Measurements from ENCODE around the gene BPIFB6. TPM values are rescaled to one million over a fixed set of nuclear protein-coding genes. Genes with fewer than 3 reads are reported as not detected.

BPIFB6 gene
- polyA plus RNA-seq, 2 of the 4 experiments (the other 2 are of a cell fraction): not detected

DNA sequence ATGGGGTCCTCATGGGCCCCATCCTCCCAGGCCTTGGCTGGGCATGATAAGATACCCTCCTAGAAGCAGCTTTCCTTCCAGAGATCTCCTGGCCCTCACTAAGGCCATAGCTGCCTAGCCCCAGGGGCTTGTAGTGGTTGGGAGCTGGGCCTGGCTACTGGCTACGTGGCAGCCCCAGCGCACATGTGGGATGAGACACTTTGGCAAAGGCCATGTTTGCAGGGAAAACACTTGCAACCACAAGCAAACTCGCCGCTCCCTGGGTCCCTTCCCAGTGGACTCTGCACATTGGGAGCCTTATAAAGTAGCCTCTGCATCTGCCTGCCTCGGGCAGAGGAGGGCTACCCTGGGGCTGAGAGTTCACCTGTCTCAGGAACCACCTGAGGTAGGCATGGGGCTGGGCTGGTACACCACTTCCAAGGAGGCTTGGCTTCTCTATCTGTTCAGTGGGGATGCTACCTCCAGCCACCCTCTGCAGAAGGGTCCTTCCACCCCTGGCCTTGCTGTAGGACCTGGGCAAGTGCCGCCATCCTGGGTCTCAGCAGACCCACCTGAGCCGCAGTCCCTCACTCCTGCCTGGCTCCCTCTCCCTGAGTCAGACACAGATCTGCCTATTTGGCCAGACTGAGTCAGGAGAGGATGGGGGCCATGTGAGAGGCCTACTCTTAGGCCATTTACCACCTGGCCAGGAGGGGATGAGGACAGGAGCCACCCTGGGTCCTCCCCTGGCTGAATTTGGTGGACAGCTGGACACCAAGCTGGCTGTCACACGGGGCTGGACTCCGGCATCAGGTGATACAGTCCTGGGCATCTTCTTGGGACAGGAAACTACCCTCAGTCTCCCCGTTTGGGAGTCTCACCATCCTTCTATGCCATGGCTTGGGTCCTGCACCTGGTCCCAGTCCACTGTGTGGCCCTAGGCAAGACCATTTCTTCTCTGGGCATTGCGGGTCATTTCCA lies 23.8 kb upstream of the BPIFB6 start, which contains the start of gene BPIFB2:
Gene BPIFB2 (plus strand): TSS at position 329 of the 960 bp plus-strand sequence. CDS start 871 bp downstream, outside the sequence.
- DNase-seq (ENCODE audit: low read depth in 1 of 2, low spot score in 1 of 2) (no peak), ATAC-seq (no peak)

DNA sequence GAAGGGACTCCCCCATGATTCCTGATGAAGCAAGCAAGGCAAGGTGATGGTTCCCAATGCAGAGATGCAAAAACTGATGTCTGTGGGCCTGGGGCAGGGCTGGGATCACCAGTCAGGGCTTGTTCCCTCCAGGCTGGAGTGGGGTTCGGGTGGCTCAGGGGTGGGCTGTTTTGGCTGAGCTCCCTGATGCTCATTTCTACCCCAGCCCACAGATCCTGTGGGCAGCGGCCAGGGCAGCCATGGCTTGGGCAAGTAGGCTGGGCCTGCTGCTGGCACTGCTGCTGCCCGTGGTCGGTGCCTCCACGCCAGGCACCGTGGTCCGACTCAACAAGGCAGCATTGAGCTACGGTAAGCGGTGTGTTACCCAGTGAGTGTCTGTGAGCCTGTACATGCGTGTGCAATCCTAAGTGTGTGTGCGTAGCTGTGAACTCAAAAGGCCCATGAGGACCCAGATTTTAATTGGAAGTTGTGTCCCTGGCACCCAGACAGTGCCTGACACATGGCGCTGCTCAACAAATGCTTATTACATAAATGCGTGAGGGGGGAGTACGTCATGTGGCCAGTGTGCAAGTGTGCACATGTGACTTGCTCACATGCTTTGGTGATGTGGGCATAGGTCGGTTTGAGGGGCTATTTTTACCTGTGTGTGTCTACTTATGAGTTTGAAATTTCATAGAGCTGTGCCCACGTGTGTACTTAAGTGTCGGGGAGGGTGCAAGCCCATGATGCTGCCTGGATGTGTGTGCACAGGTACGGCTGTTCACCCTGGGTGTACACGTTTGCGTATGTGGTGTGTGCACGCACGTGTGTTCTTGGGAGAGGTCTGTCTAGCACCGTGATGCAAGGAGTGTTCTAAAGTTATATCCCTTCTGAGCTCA lies 22.9 kb upstream of the BPIFB6 start:
- H3K4me1 ChIP-seq: 0 out of 3 replicates have a peak, but pooled peaks cover 3% of the 10 kb centered on the region
- DNase-seq (ENCODE audit: low read depth in 1 of 2, low spot score in 1 of 2): no peak
- H3K4me2 ChIP-seq: no peak overlapping the region
- ChIA-PET POLR2A (no interaction called here), CTCF (no interaction called here)
- H3K27ac ChIP-seq: no peak overlapping the region
- TF ChIP-seq TP53 (CRISPR knock-in tag; IDR thresholded peaks at IDR 0.05) (no peak), ZFP36 (IDR thresholded peaks at IDR 0.05; ENCODE audit: borderline replicate concordance, partially characterized antibody) (no peak), SMC3 (IDR thresholded peaks at IDR 0.05) (no peak), BHLHE40 (IDR thresholded peaks at IDR 0.05; ENCODE audit: low read depth, low read length) (no peak), SREBF2 (IDR thresholded peaks at IDR 0.05) (no peak), EHF (CRISPR knock-in tag; IDR thresholded peaks at IDR 0.05) (no peak), ZSCAN20 (CRISPR knock-in tag; IDR thresholded peaks at IDR 0.05) (no peak), FOXS1 (CRISPR knock-in tag; IDR thresholded peaks at IDR 0.05) (no peak), RCOR1 (IDR thresholded peaks at IDR 0.05; ENCODE audit: low read depth, low read length) (no peak), FOSL2 (IDR thresholded peaks at IDR 0.05) (no peak), FOSL2 (CRISPR knock-in tag; IDR thresholded peaks at IDR 0.05) (no peak), CHD4 (IDR thresholded peaks at IDR 0.05; ENCODE audit: borderline replicate concordance) (no peak), ZC3H11A (IDR thresholded peaks at IDR 0.05) (no peak), TFCP2L1 (CRISPR knock-in tag; IDR thresholded peaks at IDR 0.05) (no peak), NPAS2 (CRISPR knock-in tag; IDR thresholded peaks at IDR 0.05; ENCODE audit: borderline replicate concordance) (no peak), EP300 (IDR thresholded peaks at IDR 0.05) (no peak), HOXB13 (CRISPR knock-in tag; IDR thresholded peaks at IDR 0.05; ENCODE audit: low read depth) (no peak)
- TF ChIP-seq, protein P1, sequence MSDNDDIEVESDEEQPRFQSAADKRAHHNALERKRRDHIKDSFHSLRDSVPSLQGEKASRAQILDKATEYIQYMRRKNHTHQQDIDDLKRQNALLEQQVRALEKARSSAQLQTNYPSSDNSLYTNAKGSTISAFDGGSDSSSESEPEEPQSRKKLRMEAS (IDR thresholded peaks at IDR 0.05): no peak
- no peak for FAIRE-seq
- WGBS (ENCODE audit: missing lambda C conversion rate): 62% methylated on average over 21 of the region's 23 CpGs
- no peak overlapping the region for H3K4me3 ChIP-seq
- no peak for ATAC-seq
- no peaks in the 10 kb centered on the region; the same call in 2 of the 3 replicates for H3K9me3 ChIP-seq

More for the DNA sequence above, 23.8 kb upstream of the BPIFB6 start, which contains the start of gene BPIFB2:
- TF ChIP-seq, protein P2, sequence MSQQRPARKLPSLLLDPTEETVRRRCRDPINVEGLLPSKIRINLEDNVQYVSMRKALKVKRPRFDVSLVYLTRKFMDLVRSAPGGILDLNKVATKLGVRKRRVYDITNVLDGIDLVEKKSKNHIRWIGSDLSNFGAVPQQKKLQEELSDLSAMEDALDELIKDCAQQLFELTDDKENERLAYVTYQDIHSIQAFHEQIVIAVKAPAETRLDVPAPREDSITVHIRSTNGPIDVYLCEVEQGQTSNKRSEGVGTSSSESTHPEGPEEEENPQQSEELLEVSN (IDR thresholded peaks at IDR 0.05; ENCODE audit: borderline replicate concordance, low read depth): no peak
- TF ChIP-seq RARB (CRISPR knock-in tag; IDR thresholded peaks at IDR 0.05) (no peak), NFE2L2 (conservative IDR thresholded peaks at IDR 0.05; ENCODE audit: low read length) (no peak), ZSCAN20 (CRISPR knock-in tag; IDR thresholded peaks at IDR 0.05) (no peak), HOXB5 (CRISPR knock-in tag; IDR thresholded peaks at IDR 0.05) (no peak)
- TF ChIP-seq, protein P3, sequence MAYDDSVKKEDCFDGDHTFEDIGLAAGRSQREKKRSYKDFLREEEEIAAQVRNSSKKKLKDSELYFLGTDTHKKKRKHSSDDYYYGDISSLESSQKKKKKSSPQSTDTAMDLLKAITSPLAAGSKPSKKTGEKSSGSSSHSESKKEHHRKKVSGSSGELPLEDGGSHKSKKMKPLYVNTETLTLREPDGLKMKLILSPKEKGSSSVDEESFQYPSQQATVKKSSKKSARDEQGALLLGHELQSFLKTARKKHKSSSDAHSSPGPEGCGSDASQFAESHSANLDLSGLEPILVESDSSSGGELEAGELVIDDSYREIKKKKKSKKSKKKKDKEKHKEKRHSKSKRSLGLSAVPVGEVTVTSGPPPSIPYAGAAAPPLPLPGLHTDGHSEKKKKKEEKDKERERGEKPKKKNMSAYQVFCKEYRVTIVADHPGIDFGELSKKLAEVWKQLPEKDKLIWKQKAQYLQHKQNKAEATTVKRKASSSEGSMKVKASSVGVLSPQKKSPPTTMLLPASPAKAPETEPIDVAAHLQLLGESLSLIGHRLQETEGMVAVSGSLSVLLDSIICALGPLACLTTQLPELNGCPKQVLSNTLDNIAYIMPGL (CRISPR knock-in tag; IDR thresholded peaks at IDR 0.05; ENCODE audit: borderline replicate concordance): no peak
- no peak for FAIRE-seq
- CTCF ChIA-PET: interaction anchor here (1.3 kb wide), 1 partner anchor 105 kb away, joined by 3 read pairs; no protein-coding TSS in a partner anchor
- H3K27ac ChIP-seq: no peak within 1 kb of the TSS
- H3K4me3 ChIP-seq: no peak within 1 kb of the TSS
- WGBS (ENCODE audit: missing lambda C conversion rate): 57% methylated on average over 9 of the region's 11 CpGs
- H3K4me2 ChIP-seq: no peak within 1 kb of the TSS
- H3K4me1 ChIP-seq: 0 out of 3 replicates have a peak, but pooled peaks cover 3% of the 10 kb centered on the region
- no peaks in the 10 kb centered on the region; the same call in 2 of the 3 replicates for H3K9me3 ChIP-seq
- POLR2A ChIA-PET: no interaction called here

Data from A549 (cell line).